K562 (cell line): ENCODE results near the gene C11orf52. TPM values are rescaled to one million over a fixed set of nuclear protein-coding genes. Genes with fewer than 3 reads are reported as not detected.
A peak's percentile ranks its signal among the peaks of the same experiment; 100 is the strongest.

Experiments
- BCOR ChIP-seq: fragments of 450-650 bp; IDR thresholded peaks from 2 replicates; pipeline ENCODE4 v1.6.1; 2016
- BMI1 ChIP-seq: fragments of 150-350 bp; IDR thresholded peaks from 2 replicates; pipeline ENCODE4 v1.6.1; 2014; ENCODE audit warnings: low read length
- COPS2 ChIP-seq: fragments of 450-650 bp; conservative IDR thresholded peaks from 2 replicates; pipeline ENCODE4 v1.6.1; 2016; ENCODE audit warnings: mild to moderate bottlenecking, moderate library complexity
- ETV5 ChIP-seq: sonication (generic); formaldehyde crosslinking; IDR thresholded peaks from 2 replicates; pipeline ENCODE4 v1.4.0; 2020; ENCODE audit warnings: low read depth, mild to moderate bottlenecking, missing genetic modification reagents
- GABPA ChIP-seq: fragments of 200-800 bp; sonication (Bioruptor generic); conservative IDR thresholded peaks from 2 replicates; pipeline ENCODE4 v1.6.1; 2016; ENCODE audit warnings: low read depth, missing genetic modification characterization, missing compliant biosample characterization
- PML ChIP-seq: IDR thresholded peaks from 2 replicates; pipeline ENCODE4 v1.6.1; 2012; ENCODE audit warnings: low read length, inconsistent platforms
- POLR2AphosphoS2 ChIP-seq: IDR thresholded peaks from 2 replicates; pipeline ENCODE4 v1.6.1; 2012; ENCODE audit warnings: low read length, improper control_type of control experiment
- RBM15 ChIP-seq: fragments of 200-400 bp; formaldehyde crosslinking; IDR thresholded peaks from 2 replicates; pipeline ENCODE4 v1.6.1; 2018; ENCODE audit warnings: mild to moderate bottlenecking, low read length, moderate library complexity; ENCODE audit not compliant: insufficient read depth
- SMAD3 ChIP-seq: fragments of 450-650 bp; formaldehyde crosslinking; conservative IDR thresholded peaks from 2 replicates; pipeline ENCODE4 v1.4.0; 2020; ENCODE audit warnings: mild to moderate bottlenecking
- SP1 ChIP-seq: sonication (generic); formaldehyde crosslinking; IDR thresholded peaks from 2 replicates; pipeline ENCODE4 v1.8.1; 2022; ENCODE audit warnings: mild to moderate bottlenecking, missing genetic modification reagents
- SRSF9 ChIP-seq: fragments of 200-400 bp; formaldehyde crosslinking; IDR thresholded peaks from 2 replicates; pipeline ENCODE4 v1.6.1; 2017; ENCODE audit warnings: low read depth, low read length, borderline replicate concordance
- TAF7 ChIP-seq: fragments of 450-650 bp; IDR thresholded peaks from 2 replicates; pipeline ENCODE4 v1.6.1; 2016; ENCODE audit warnings: missing genetic modification characterization, missing compliant biosample characterization
- TGIF2 ChIP-seq: sonication (generic); formaldehyde crosslinking; IDR thresholded peaks from 2 replicates; pipeline ENCODE4 v1.8.1; 2022; ENCODE audit warnings: mild to moderate bottlenecking, missing genetic modification reagents, moderate library complexity
- YBX1 ChIP-seq: fragments of 450-650 bp; IDR thresholded peaks from 2 replicates; pipeline ENCODE4 v1.7.1; 2016; ENCODE audit warnings: mild to moderate bottlenecking
- ZC3H11A ChIP-seq: IDR thresholded peaks from 2 replicates; pipeline ENCODE4 v1.6.1; 2012; ENCODE audit warnings: low read depth, low read length, improper control_type of control experiment
- ZC3H8 ChIP-seq: fragments of 450-650 bp; IDR thresholded peaks from 2 replicates; pipeline ENCODE4 v1.6.1; 2017
- ZFP36 ChIP-seq: fragments of 150-350 bp; IDR thresholded peaks from 2 replicates; pipeline ENCODE4 v1.6.1; 2018; ENCODE audit warnings: low read length, low read depth; ENCODE audit not compliant: partially characterized antibody
- ZNF431 ChIP-seq: sonication (generic); formaldehyde crosslinking; IDR thresholded peaks from 2 replicates; pipeline ENCODE4 v1.8.0; 2022; ENCODE audit warnings: mild to moderate bottlenecking, missing genetic modification reagents
- ZNF668 ChIP-seq: fragments of 250-450 bp; sonication (Bioruptor Pico); IDR thresholded peaks from 2 replicates; pipeline ENCODE4 v1.8.0; 2022; ENCODE audit warnings: mild to moderate bottlenecking, inconsistent platforms
- ZNF695 ChIP-seq: fragments of 450-650 bp; formaldehyde crosslinking; IDR thresholded peaks from 2 replicates; pipeline ENCODE4 v1.4.0; 2020; ENCODE audit warnings: mild to moderate bottlenecking, moderate library complexity
- polyA plus RNA-seq, 8 experiments: library from polyadenylated mRNA; depleted of rRNA in 4 of 8; stranded (reverse) in 5 of 8; unstranded in 3 of 8; fragments of >200 nt; fragmentation: Nextera tagmentation in 2 of 8; fragmentation: Illumina TruSeq in 1 of 8; extraction: Ambion mirVana in 2 of 8; extraction: Trizol in 1 of 8; gene quantifications; 2 replicates each; pipeline versions ENCODE4 v1.2.1 to v1.2.3, GENCODE V29; 2011 to 2014; ENCODE audit warnings: inconsistent platforms in 1 of 8, missing spikeins in 1 of 8
- total RNA-seq, 7 experiments: library from RNA; depleted of rRNA in 6 of 7; stranded (reverse); fragments of >200 nt in 6 of 7; fragmentation: Illumina TruSeq in 2 of 7; extraction: Trizol in 2 of 7; gene quantifications; 2 replicates each; pipeline versions ENCODE4 v1.2.1 to v1.2.3, GENCODE V29; 2011 to 2021; ENCODE audit warnings: low replicate concordance in 1 of 7
- TF ChIP-seq, protein P1 (sequence below): IDR thresholded peaks from 2 replicates; pipeline ENCODE4 v1.6.1; 2014; ENCODE audit warnings: antibody characterized with exemption
- TF ChIP-seq, protein P2 (sequence below): fragments of 450-650 bp; IDR thresholded peaks from 2 replicates; pipeline ENCODE4 v1.7.0; 2016; ENCODE audit warnings: borderline replicate concordance
- TF ChIP-seq, protein P3 (sequence below): fragments of 450-650 bp; IDR thresholded peaks from 2 replicates; pipeline ENCODE4 v1.6.1; 2018; ENCODE audit not compliant: partially characterized antibody

The C11orf52 gene
- total and polyA plus RNA-seq, 9 of the 15 experiments (the other 6 are each of a cell fraction or from before 2014, with no cell fraction given), result 0.29 to 2.9 (median 1.0) TPM

DNA sequence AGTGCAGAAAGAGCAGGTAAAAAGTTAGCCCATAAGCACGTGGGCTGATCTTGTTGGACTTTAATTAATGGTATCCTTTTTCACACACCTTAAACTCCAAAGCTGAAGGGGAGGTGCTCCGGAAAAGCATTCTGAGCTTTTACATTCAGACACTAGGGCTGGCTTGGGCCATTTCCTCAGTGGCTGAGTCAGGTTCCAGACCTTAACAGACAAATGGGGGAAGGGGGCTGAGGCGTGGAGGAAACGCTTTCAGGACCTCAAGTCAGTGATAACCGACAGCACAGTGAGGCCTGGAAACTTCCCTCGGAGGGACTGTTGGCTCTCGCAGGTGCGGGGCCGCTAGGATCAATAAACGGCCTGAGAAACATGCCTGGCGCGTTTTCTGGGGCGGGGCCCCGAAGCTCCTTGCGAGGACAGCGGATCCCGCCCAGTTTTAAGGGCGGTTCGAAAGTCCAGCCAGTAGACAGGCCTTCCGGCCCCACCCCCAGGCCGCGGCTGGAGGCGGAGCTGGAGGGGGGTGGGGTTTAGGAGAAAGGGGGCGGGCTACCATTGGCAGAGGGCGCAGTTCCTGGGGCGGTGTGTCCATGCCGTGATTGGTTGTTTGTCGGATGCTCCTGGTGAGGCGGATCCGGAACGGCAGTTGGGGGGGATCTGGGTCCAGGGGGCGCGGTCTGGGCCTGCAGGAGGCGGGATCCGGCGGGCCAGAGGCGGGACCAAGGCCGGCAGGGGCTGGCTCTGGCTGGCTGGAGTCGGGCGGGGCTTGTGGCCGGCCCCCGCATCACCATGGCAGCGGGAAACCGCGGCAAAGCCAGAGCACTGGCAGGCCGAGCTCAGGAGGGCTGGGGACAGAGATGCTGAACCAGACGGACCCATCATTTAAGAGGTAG is 8.0 kb downstream of the C11orf52 start (continued):
- TF ChIP-seq, protein P1, sequence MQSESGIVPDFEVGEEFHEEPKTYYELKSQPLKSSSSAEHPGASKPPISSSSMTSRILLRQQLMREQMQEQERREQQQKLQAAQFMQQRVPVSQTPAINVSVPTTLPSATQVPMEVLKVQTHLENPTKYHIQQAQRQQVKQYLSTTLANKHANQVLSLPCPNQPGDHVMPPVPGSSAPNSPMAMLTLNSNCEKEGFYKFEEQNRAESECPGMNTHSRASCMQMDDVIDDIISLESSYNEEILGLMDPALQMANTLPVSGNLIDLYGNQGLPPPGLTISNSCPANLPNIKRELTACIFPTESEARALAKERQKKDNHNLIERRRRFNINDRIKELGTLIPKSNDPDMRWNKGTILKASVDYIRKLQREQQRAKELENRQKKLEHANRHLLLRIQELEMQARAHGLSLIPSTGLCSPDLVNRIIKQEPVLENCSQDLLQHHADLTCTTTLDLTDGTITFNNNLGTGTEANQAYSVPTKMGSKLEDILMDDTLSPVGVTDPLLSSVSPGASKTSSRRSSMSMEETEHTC, result no peak
- TF ChIP-seq ZC3H11A (no peak), SRSF9 (no peak), TAF7 (tag) (no peak; the same call in 1 of the 2 replicates), ZNF431 (CRISPR knock-in tag) (no peak), SMAD3 (CRISPR knock-in tag) (0 out of 2 replicates have a peak, but pooled peaks have one; percentile 36), TGIF2 (CRISPR knock-in tag) (no peak), POLR2AphosphoS2 (peak; percentile 60; the same call in 1 of the 2 replicates), ZNF695 (CRISPR knock-in tag) (no peak), ZFP36 (no peak), COPS2 (no peak), RBM15 (no peak), PML (peak; percentile 64; the same call in 1 of the 2 replicates), GABPA (tag) (peak; percentile 68), ZC3H8 (no peak), BMI1 (0 out of 2 replicates have a peak, but pooled peaks have one; percentile 31), ETV5 (CRISPR knock-in tag) (peak; percentile 66; the same call in 1 of the 2 replicates), YBX1 (no peak), SP1 (CRISPR knock-in tag) (peak; percentile 66), ZNF668 (CRISPR knock-in tag) (peak; percentile 48; the same call in 1 of the 2 replicates), BCOR (peak; percentile 11; the same call in 1 of the 2 replicates)
- TF ChIP-seq, protein P2, sequence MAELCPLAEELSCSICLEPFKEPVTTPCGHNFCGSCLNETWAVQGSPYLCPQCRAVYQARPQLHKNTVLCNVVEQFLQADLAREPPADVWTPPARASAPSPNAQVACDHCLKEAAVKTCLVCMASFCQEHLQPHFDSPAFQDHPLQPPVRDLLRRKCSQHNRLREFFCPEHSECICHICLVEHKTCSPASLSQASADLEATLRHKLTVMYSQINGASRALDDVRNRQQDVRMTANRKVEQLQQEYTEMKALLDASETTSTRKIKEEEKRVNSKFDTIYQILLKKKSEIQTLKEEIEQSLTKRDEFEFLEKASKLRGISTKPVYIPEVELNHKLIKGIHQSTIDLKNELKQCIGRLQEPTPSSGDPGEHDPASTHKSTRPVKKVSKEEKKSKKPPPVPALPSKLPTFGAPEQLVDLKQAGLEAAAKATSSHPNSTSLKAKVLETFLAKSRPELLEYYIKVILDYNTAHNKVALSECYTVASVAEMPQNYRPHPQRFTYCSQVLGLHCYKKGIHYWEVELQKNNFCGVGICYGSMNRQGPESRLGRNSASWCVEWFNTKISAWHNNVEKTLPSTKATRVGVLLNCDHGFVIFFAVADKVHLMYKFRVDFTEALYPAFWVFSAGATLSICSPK, result no peak
- TF ChIP-seq, protein P3, sequence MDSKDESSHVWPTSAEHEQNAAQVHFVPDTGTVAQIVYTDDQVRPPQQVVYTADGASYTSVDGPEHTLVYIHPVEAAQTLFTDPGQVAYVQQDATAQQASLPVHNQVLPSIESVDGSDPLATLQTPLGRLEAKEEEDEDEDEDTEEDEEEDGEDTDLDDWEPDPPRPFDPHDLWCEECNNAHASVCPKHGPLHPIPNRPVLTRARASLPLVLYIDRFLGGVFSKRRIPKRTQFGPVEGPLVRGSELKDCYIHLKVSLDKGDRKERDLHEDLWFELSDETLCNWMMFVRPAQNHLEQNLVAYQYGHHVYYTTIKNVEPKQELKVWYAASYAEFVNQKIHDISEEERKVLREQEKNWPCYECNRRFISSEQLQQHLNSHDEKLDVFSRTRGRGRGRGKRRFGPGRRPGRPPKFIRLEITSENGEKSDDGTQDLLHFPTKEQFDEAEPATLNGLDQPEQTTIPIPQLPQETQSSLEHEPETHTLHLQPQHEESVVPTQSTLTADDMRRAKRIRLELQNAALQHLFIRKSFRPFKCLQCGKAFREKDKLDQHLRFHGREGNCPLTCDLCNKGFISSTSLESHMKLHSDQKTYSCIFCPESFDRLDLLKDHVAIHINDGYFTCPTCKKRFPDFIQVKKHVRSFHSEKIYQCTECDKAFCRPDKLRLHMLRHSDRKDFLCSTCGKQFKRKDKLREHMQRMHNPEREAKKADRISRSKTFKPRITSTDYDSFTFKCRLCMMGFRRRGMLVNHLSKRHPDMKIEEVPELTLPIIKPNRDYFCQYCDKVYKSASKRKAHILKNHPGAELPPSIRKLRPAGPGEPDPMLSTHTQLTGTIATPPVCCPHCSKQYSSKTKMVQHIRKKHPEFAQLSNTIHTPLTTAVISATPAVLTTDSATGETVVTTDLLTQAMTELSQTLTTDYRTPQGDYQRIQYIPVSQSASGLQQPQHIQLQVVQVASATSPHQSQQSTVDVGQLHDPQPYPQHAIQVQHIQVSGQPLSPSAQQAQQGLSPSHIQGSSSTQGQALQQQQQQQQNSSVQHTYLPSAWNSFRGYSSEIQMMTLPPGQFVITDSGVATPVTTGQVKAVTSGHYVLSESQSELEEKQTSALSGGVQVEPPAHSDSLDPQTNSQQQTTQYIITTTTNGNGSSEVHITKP, result no peak
